Heart left ventricle (tissue), 16 donors: ENCODE results near the gene COPS2. TPM values are rescaled to one million over a fixed set of nuclear protein-coding genes. Genes with fewer than 3 reads are reported as not detected.
"Not testable (repeated sequence)": the region's sequence is repeated elsewhere in the genome, so short reads cannot be mapped to it uniquely, and the experiment has no call there.

ENCODE experiments used
- ATAC-seq, 4 donors: fragments of 200-7000 bp; cut with Tn5 transposase; one replicate each; pipeline ENCODE4 v1.9.1; 2020 to 2022; ENCODE audit warnings: moderate library complexity in 4 of 4, mild to moderate bottlenecking in 3 of 4, moderate number of reproducible peaks in 1 of 4
- DNase-seq, 5 donors: peaks; one replicate each; pipeline ENCODE4 v3.0.0-alpha.2; 2020
- H3K27ac ChIP-seq, 12 donors: fragments of 200-600 bp; sonication (generic) in 4 of 12; one replicate each; pipeline versions ENCODE4 v1.5.0 to v1.8.0; 2016 to 2022; ENCODE audit warnings: mild to moderate bottlenecking in 2 of 12
- H3K27me3 ChIP-seq, 9 donors: fragments of 200-600 bp; sonication (generic) in 2 of 9; one replicate each; pipeline versions ENCODE4 v1.5.1 to v1.8.0; 2016 to 2022; ENCODE audit warnings: mild to moderate bottlenecking in 3 of 9
- H3K36me3 ChIP-seq, 9 donors: fragments of 200-600 bp; sonication (generic) in 2 of 9; one replicate each; pipeline versions ENCODE4 v1.5.0 to v1.8.0; 2018 to 2022; ENCODE audit warnings: mild to moderate bottlenecking in 2 of 9
- H3K4me1 ChIP-seq, 12 donors: fragments of 200-600 bp; sonication (generic) in 4 of 12; one replicate each; pipeline versions ENCODE4 v1.5.0 to v1.8.0; 2016 to 2022; ENCODE audit warnings: mild to moderate bottlenecking in 3 of 12
- H3K4me3 ChIP-seq, 12 donors: fragments of 200-600 bp; sonication (generic) in 4 of 12; one replicate each; pipeline versions ENCODE4 v1.5.0 to v1.8.0; 2017 to 2022; ENCODE audit warnings: mild to moderate bottlenecking in 9 of 12, moderate library complexity in 4 of 12
- H3K9me3 ChIP-seq, 12 donors: fragments of 200-600 bp; sonication (generic) in 4 of 12; one replicate each; pipeline versions ENCODE4 v1.5.0 to v1.8.0; 2016 to 2022; ENCODE audit warnings: mild to moderate bottlenecking in 1 of 12
- POLR2A ChIP-seq, 2 donors: fragments of 450-650 bp; IDR thresholded peaks; one replicate each; pipeline ENCODE4 v1.6.1; 2017; ENCODE audit warnings: antibody characterized with exemption in 2 of 2, mild to moderate bottlenecking in 2 of 2, moderate library complexity in 2 of 2
- WGBS, 4 donors: extraction: QIAGEN DNeasy Blood & Tissue Kit in 2 of 4; methylation state at CpG; one replicate each; pipeline versions ENCODE4 v1.1.5 to v1.1.7; 2013 to 2018; 5-methylcytosine and 5-hydroxymethylcytosine counted together
- intact Hi-C, 10 donors: fragments of 100-400 bp; cut with DNase I; formaldehyde crosslinking; loops; one replicate each; pipeline versions ENCODE4 v1.11.1 to v1.14.2; 2022
- polyA plus RNA-seq, 2 donors: library from polyadenylated mRNA; stranded (reverse); fragments of 200-250 nt; gene quantifications; one replicate each; pipeline ENCODE4 v1.2.3, GENCODE V29; 2013
- total RNA-seq, 9 donors: library from RNA; depleted of rRNA in 2 of 9; stranded (reverse); fragments of >200 nt in 2 of 9; fragmentation: NEBNext Ultra II Directional in 3 of 9; extraction: Animal tissue kit (Norgen Biotek cat#: 25700) in 3 of 9; gene quantifications; one replicate each; pipeline versions ENCODE4 v1.1.0 to v1.2.4, GENCODE V29; 2016 to 2023
- TF ChIP-seq, protein P1 (sequence below), 12 donors: fragments of 200-600 bp; sonication (generic) in 4 of 12; IDR thresholded peaks; one replicate each; pipeline versions ENCODE4 v1.5.0 to v1.8.0; 2018 to 2022; ENCODE audit warnings: antibody characterized with exemption in 12 of 12, mild to moderate bottlenecking in 5 of 12
- donor health status: ischemic (EF 13 %, LVEDD 7.1; RV severe dilation, severe dysfunction).
- donor health status: healthy with polysubstance abuse.
- donor health status: DM: no; HTN: yes; CAD: no.
- donor health status: DM: no; HTN: no; CAD: no.
- donor health status: ischemic (EF 25% LVEDD 6.9; RV normal size, moderate dysfunction).
- donor health status: ischemic (EF 25% LVEDD 5.7; RV mildly dilated, moderate dysfunction).
- donor health status: healthy.
- donor health status: DM: yes; HTN: yes; CAD: no.
- donor health status: ischemic (EF 35%, LVEDD 5.7; RV mildly dilated, moderate dysfunction).
- donor health status: nonischemic (EF 11% LVEDD 7.7; RV severe dilation, severe dysfunction).
- donor health status: DM: yes; HTN: yes; CAD: no.
- donor health status: PGD.
- donor health status: ischemic (EF 29% LVEDD 5.4; RV normal size, mild dysfunction).
- donor health status: nonischemic (EF 23%, LVEDD 6.1; RV moderate dilation, normal function).

Gene COPS2
- total and polyA plus RNA-seq, 11 donors: 36.4 to 94.4 (median 79.9) TPM

DNA sequence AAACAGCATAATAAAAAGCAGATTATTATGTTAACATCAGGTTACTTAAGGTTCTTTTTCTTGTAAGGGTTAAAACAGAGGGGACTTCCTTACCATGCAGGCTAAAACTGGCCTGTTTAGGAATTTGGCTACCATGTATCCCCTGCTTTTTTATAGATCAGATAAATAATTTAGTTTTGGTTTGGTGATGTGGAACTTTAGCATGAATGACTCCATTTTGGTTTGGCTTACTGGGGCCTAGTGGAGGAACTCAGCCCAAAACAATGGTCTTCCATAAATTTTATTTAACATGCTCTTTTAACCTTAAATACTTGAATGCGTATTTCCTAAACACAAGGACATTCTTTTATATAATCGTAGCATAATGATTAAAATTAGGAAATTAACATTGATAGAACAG is 33.5 kb upstream of the COPS2 start:
- WGBS, 4 donors: 96 to 98% (median 97%) methylated on average over 2 of the region's 2 CpGs
- Histone ChIP-seq H3K9me3 (peaks cover 0 to 11% (median 0%) of the 10 kb centered on the region in 12 donors), H3K4me3 (no peak overlapping the region), H3K36me3 (no peaks in the 10 kb centered on the region), H3K4me1 (peaks cover 0 to 9% (median 0%) of the 10 kb centered on the region in 12 donors), H3K27ac (no peak overlapping the region), H3K27me3 (no peaks in the 10 kb centered on the region)
- no peak for TF ChIP-seq POLR2A (IDR thresholded peaks at IDR 0.05)
- TF ChIP-seq, protein P1, sequence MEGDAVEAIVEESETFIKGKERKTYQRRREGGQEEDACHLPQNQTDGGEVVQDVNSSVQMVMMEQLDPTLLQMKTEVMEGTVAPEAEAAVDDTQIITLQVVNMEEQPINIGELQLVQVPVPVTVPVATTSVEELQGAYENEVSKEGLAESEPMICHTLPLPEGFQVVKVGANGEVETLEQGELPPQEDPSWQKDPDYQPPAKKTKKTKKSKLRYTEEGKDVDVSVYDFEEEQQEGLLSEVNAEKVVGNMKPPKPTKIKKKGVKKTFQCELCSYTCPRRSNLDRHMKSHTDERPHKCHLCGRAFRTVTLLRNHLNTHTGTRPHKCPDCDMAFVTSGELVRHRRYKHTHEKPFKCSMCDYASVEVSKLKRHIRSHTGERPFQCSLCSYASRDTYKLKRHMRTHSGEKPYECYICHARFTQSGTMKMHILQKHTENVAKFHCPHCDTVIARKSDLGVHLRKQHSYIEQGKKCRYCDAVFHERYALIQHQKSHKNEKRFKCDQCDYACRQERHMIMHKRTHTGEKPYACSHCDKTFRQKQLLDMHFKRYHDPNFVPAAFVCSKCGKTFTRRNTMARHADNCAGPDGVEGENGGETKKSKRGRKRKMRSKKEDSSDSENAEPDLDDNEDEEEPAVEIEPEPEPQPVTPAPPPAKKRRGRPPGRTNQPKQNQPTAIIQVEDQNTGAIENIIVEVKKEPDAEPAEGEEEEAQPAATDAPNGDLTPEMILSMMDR (IDR thresholded peaks at IDR 0.05): no peak
- intact Hi-C loops: no loop called here
- DNase-seq: no peak
- no peak for ATAC-seq

DNA sequence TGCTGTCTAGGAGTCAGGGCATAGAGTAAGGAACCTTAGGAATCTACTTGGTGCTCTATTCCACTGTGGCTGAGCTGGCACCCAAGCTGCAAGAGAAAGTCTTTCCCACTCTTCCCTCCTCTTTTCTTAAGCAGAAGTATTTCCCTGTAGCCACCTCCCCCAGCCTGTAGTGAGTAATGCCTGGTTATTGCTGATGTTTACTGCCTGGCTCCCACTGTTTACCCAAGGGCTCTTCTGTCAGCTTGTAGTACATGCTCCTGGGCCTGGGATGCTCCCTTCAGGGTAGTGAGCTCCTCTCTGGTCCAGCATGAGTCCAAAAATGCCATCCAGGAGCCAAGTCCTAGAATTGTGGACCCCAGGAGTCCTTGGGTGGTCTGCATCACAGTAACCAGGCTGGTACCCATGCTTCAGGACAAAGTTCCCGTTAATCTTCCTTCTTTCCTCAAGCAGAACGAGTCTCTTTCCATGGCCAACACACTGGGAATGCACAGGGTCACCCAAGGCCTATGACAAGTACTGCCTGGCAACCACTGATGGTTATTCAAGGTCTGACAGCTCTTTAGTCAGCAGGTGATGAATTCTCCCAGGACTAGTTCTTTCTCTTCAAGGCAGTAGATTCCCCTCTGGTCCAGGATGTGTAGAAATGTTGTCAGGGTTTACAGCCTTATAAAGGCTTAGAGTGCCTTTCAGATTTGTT is 32.3 kb upstream of the COPS2 start:
- TF ChIP-seq, protein P1 (IDR thresholded peaks at IDR 0.05): no peak
- no peaks in the 10 kb centered on the region for H3K27me3 ChIP-seq
- no peaks in the 10 kb centered on the region for H3K36me3 ChIP-seq
- H3K9me3 ChIP-seq: peaks cover 0 to 11% (median 0%) of the 10 kb centered on the region in 12 donors
- DNase-seq (no peak), ATAC-seq (peak in 1 of 4 donors; percentile 56)
- 73 to 93% (median 85%) methylated on average over 2 of the region's 2 CpGs for WGBS, 4 donors
- intact Hi-C loops: no loop called here
- H3K27ac ChIP-seq: no peak overlapping the region
- no peak overlapping the region for H3K4me3 ChIP-seq
- H3K4me1 ChIP-seq: peaks cover 0 to 9% (median 0%) of the 10 kb centered on the region in 12 donors

DNA sequence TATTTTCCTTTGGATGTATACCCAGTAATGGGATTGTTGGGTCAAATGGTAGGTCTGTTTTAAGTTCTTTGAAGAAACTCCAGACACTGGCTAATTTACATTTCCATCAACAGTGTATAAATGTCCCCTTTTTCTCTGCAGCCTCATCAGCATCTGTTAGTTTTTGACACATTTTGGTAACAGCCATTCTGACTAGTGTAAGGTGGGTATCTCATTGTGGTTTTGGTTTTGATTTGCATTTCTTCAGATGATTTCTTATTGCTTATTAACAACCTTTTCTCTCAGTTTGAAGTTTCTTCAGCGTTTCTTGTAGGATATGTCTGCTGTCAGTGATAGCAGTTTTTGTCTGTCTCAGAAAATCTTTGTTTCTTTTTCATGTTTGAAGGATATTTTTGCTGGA is 30.1 kb upstream of the COPS2 start:
- H3K36me3 ChIP-seq: no peaks in the 10 kb centered on the region
- peaks cover 0 to 9% (median 0%) of the 10 kb centered on the region in 12 donors for H3K4me1 ChIP-seq
- TF ChIP-seq, protein P1 (IDR thresholded peaks at IDR 0.05): no peak
- no peak for TF ChIP-seq POLR2A (IDR thresholded peaks at IDR 0.05)
- DNase-seq: no peak
- intact Hi-C loops: no loop called here
- no peak overlapping the region for H3K27ac ChIP-seq
- ATAC-seq: no peak
- peaks cover 0 to 11% (median 0%) of the 10 kb centered on the region in 12 donors for H3K9me3 ChIP-seq
- WGBS, 4 donors: 91 to 99% (median 94%) methylated on average over 1 of the region's 1 CpG
- no peaks in the 10 kb centered on the region for H3K27me3 ChIP-seq
- H3K4me3 ChIP-seq: no peak overlapping the region

DNA sequence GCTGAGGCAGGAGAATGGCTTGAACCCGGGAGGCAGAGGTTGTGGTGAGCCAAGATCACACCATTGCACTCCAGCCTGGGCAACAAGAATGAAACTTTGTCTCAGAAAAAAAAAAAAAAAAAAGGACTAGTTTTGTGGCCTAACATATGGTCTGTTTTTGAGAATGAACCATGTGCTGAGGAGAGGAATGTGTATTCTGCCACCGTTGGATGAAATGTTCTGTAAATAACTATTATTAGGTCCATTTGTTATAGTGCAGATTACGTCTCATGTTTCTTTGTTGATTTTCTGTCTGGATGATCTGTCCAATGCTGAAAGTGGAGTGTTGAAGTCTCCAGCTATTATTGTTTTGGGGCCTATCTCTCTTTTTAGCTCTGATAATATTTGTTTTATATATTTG is 28.3 kb upstream of the COPS2 start:
- H3K27ac ChIP-seq, H3K4me3 ChIP-seq, H3K27me3 ChIP-seq, intact Hi-C loops, ATAC-seq, H3K36me3 ChIP-seq, H3K4me1 ChIP-seq, DNase-seq: not testable (repeated sequence)
- peaks cover 0 to 11% (median 0%) of the 10 kb centered on the region in 12 donors for H3K9me3 ChIP-seq
- WGBS, 4 donors: 74 to 80% (median 77%) methylated on average over 3 of the region's 3 CpGs

DNA sequence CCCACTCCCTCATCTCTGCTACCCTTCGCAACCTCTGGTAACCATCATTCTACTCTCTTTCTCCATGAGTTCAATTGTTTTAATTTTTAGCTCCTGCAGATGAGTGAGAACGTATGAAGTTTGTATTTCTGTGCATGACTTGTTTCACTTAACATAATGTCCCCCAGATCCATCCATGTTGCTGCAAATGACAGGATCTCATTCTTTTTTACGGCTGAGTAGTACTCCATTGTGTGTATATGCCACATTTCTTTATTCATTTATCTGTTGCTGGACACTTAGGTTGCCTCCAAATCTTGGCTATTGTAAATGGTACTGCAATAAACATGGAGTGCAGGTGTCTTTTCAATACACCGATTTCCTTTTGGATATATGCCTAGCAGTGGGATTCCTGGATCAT is 26.7 kb upstream of the COPS2 start:
- ATAC-seq (no peak), DNase-seq (no peak)
- Histone ChIP-seq H3K27ac (no peak overlapping the region), H3K9me3 (peaks cover 0 to 11% (median 0%) of the 10 kb centered on the region in 12 donors), H3K27me3 (no peaks in the 10 kb centered on the region), H3K4me1 (no peaks in the 10 kb centered on the region), H3K4me3 (no peak overlapping the region), H3K36me3 (no peaks in the 10 kb centered on the region)
- intact Hi-C loops: no loop called here
- 86 to 91% (median 90%) methylated on average over 4 of the region's 4 CpGs for WGBS, 4 donors
- TF ChIP-seq, protein P1 (IDR thresholded peaks at IDR 0.05): no peak
- no peak for TF ChIP-seq POLR2A (IDR thresholded peaks at IDR 0.05)
